ENCODE data around the gene COL24A1.
"Not testable (repeated sequence)": the region's sequence is repeated elsewhere in the genome, so short reads cannot be mapped to it uniquely, and the experiment has no call there.

The COL24A1 gene

DNA sequence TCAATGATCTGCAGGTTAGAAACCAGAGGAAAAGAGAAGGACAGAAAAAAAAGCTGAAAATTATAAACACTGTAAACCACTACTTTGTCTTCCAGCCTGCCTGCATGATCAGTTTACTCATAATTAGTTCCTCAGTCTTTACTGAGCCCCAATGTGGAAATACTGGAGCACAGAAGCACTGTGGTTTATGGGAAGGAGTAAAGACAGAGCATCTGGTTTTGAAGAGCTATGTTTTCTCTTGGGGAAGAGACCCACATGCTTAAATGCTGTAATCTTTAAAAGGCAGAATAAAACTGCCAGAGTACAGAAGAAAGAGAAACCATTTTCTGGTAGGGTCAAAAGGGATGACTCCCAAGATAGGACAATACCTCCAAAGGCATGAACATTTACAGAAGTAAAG, 289.4 kb downstream of the COL24A1 start:
- DNase-seq, result no peak

GRCh38 chr1:85865213-85865612, 291.4 kb downstream of the COL24A1 start:
- DNase-seq, result no peak

DNA sequence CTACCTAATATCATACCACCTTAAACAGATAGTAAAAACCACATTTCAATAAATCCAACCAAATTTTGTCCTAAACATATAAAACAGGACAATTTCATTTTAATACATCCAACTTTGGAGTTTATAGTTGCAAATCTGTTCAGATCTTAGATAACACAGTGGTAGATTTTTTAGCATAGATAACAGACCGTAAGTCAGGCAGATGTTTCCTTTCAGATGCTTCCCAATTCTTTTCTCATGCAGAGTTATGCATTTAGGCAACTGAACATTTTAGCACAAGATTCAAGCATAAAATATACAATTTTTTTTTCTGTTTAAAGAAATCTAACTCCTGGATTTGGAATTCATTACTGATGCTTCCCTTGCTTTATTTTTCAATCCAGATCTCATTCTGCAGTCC, 291.8 kb downstream of the COL24A1 start:
- peak; percentile 18 for DNase-seq

DNA sequence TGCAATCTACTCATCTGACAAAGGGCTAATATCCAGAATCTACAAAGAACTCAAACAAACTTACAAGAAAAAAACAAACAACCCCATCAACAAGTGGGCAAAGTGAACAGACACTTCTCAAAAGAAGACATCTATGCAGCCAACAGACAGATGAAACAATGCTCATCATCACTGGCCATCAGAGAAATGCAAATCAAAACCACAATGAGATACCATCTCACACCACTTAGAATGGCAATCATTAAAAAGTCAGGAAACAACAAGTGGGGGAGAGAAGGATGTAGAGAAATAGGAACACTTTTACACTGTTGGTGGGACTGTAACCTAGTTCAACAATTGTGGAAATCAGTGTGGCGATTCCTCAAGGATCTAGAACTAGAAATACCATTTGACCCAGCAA, 292.9 kb downstream of the COL24A1 start:
- DNase-seq, result not testable (repeated sequence)

DNA sequence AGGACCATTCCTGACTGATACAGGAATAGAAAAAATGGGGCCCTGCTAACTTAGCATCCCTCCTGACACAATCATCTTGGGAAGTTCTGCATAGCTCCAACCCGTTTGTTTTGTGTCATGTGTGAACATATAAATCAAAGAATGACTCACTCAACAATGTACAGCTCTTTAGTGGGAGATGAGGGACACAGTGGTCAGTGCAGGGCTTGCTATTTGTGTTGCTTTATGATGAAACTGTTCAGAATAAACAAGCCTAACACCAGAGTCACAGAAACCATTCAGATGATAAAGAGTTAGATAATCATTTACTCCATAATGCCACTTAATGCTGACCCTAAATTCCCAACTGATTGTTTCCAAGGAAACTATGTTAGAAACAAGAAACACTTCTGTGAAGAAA, 294.1 kb downstream of the COL24A1 start:
- no peak for DNase-seq

DNA sequence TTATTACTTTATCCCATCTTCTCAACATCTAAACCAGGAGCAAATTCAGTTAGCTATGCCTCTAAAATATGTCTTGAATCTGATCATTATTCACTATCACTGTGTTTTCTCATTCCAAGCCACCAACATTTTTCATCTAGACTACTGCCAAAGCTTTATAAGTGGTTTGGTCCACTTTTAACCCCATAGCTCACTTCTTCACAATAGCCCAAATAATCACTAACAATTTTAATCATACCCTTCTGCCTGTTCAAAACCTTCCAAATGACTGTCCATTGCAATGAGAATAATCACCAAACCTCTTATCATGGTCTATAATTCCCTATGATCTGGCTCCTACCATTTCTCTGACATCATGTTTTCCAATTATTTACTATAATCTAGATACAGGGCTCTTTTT, 298.6 kb downstream of the COL24A1 start:
- no peak for DNase-seq

- peak; percentile 12 for DNase-seq
Observed at GRCh38 chr1:85850238-85850637, 306.3 kb downstream of the COL24A1 start.

DNA sequence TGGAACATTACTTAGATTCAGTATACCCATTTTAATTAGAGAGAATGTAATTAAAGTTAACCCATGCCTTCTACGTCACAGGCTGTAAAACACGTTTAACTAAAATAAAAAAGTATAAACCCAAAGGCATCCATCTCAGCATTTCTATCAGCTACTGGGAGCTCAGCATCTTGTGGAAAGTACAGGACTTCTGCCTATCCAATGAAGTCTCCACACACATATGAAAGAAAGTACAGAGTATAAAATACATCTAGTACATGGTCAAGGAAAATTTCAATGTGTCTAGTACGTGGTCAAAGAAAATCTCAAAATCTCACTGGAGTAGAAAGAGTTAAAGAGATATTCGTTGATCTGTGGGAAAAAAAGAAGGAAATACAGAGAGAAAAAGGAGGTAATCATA, 306.9 kb downstream of the COL24A1 start:
- DNase-seq, result no peak

DNA sequence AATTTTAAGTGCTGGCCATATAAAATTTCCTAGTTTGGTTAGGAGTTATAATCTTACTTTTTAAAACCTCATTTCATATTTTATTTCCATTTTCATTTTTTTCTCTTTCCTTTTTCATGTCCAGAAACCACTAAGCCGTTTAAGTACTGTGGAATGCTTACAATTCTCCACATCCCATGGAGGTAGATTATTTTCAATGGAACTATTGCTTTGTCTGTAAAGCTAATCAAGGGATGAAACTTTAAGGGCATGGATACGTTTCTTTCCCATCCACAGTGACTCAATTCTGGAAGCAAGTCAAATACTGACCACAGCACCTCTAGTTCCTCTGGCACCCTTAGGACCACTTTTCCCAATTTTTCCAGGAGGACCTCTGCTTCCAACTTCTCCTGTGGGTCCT, 309.2 kb downstream of the COL24A1 start:
- DNase-seq, result no peak

DNA sequence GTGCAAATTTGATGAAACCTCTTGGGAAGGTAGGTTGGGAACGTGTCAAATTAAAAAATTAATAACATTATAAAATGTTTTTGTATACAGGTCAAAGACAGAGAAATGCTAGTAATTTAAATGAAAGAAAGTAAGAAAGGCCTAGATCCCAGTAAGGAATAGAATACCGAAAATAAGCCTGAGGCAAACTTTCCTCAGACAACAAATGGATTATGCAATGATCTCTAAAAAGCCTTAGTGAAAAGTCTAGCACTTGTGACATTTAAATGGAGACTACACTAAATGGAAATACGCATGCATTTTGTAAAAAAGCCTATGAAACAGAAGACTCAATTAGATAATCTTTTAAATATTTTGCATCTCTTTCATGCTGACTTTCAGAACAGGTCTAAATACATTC, 309.9 kb downstream of the COL24A1 start:
- DNase-seq, result no peak

DNA sequence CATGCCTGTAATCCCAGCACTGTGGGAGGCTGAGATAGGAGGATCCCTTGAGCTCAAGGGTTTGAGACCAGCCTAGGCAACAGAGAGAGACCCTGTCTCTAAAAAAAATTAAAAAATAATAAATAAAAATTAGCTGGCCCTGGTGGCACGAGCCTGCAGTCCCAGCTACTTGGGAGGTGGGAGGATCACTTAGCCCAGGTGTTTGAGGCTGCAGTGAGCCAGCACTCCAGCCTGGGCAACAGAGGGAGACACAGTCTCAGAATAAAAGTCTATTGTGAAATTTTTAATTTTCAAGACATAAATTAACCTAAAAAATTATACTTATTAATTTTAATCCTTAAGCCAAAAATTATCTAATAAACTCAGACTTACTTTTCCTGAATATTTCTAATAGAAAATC, 317.1 kb downstream of the COL24A1 start:
- no peak for DNase-seq

DNA sequence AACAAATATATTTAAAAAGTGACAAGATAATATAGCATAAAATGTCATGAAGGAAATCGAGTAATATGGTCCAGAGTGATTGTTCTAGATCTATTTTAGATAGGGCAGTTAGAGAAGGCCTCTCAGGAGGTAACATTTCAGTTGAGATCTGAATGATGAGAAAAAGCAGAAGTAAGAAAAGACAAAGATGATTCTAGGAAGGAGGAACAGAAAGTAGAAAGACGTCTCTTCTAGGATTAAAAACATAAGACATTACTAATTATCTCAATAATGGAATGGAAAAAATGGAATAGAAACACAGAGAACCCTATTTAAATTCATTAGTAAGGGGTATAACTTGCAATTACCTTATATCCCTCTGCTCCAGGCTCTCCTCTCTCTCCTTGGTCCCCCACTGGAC, 318.3 kb downstream of the COL24A1 start:
- peak; percentile 33 for DNase-seq

- DNase-seq, result no peak
Observed at GRCh38 chr1:85836736-85837135, 319.8 kb downstream of the COL24A1 start.

- DNase-seq, result not testable (repeated sequence)
Observed at GRCh38 chr1:85833165-85833564, 323.4 kb downstream of the COL24A1 start.

DNA sequence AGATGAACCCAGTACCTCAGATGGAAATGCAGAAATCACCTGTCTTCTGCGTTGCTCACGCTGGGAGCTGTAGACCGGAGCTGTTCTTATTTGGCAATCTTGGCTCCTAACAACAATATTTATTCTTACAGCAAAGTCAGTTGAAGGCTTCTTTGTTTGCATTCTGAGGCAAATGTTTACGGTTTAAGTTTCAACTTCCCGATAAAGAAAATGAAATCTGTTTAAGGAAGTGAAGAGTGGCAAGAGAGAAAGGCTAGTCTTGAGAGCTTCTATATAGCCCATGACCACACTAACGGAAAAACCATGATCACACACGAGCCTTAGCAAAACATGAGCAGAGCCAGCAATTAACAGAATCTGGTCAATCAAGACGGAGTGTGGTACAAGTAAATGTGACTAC, 325.7 kb downstream of the COL24A1 start:
- DNase-seq, result no peak

GRCh38 chr1:85824066-85824840, 332.3 kb downstream of the COL24A1 start:
- DNase-seq, result no peak

- no peak for DNase-seq
Observed at GRCh38 chr1:85822696-85823095, 333.9 kb downstream of the COL24A1 start.

- DNase-seq, result no peak
Observed at GRCh38 chr1:85818371-85818770, 338.2 kb downstream of the COL24A1 start.

GRCh38 chr1:85816606-85817005, 340.0 kb downstream of the COL24A1 start:
- no peak for DNase-seq

GRCh38 chr1:85815906-85816305, 340.7 kb downstream of the COL24A1 start:
- no peak for DNase-seq

DNA sequence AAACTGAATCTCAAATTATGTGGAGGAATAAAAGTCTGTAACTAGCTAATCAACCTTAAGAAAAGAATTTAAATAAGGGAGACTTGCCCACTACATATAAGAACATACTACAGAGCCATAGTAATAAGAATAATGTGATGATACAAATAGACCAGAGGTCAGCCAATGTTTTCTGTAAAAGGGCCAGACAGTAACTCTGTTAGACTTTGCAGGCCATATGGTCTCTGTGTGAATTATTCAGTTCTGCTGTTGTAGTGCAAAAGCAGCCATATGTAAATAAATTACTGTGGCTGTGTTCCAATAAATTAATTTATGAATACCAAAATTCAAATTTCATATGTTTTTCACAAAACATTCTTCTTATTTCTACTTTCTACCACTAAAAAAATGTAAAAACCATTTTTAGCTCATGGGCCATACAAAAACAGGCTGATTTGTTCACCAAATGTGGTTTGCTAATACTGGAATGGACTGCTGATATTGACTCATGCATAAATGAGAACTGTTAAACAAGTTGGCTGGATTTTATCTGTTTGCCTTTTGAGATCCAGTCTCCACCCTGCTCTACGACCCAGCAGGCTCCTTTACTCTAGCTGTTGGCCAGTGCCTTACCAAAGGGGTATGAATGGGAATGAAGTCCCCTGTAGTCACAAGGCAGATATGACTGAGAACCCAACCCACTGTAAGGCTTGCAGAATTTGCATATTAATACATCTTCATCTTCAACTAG, 350.2 kb downstream of the COL24A1 start:
- DNase-seq, result no peak

GRCh38 chr1:85801520-85801919, 355.1 kb downstream of the COL24A1 start:
- DNase-seq, result no peak

DNA sequence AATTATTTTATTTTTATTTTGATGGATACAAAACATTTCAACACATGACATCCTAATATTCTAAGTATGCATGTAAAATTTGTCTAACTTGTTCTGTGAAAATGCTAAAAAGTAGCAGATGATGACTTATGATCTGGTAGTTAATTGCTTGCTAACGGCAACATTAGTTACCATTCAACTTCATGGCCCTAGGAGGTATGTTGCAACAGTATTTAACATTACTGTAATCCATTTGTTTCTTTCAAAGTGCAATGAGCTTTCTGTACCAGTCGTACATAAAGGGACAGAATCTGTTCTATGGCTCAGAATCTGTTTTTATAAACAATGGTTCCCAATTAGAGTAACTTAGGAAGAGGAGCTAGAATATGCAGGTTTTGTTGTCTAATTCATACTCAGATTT, 356.8 kb downstream of the COL24A1 start:
- DNase-seq, result no peak

- DNase-seq, result no peak
Observed at GRCh38 chr1:85798419-85798818, 358.2 kb downstream of the COL24A1 start.

GRCh38 chr1:85777021-85777420, 379.6 kb downstream of the COL24A1 start:
- DNase-seq, result not testable (repeated sequence)

All from hematopoietic multipotent progenitor cell treated with erythropoietin and hydrocortisone succinate and interleukin-3 and kit ligand, for 6 days (in vitro differentiated cells).